GM12878 (cell line): ENCODE data around the gene SMIM21. TPM values are rescaled to one million over a fixed set of nuclear protein-coding genes. Genes with fewer than 3 reads are reported as not detected.

ENCODE experiments used
- ATAC-seq: fragments of 200-7000 bp; cut with Tn5 transposase; 3 replicates; pipeline ENCODE4 v1.9.1; 2020; ENCODE audit warnings: mild to moderate bottlenecking, moderate library complexity
- BruUV-seq: library from RNA; stranded (reverse); fragments of 400-500 nt; replicated peaks from 2 replicates; lab custom pipeline; 2021; lab: Mats Ljungman, UMichigan
- CTCF ChIA-PET: fragments of 300-600 bp; sonication (Branson Sonifier 250); formaldehyde crosslinking; extraction: SDS; loops from one replicate; lab custom pipeline; 2021; ENCODE audit warnings: inconsistent platforms; lab: Yijun Ruan, JAX
- POLR2A ChIA-PET: fragments of 350-600 bp; formaldehyde crosslinking; extraction: SDS; loops from one replicate; lab custom pipeline; 2021; ENCODE audit warnings: inconsistent platforms; lab: Charles Lee
- RAD21 ChIA-PET: fragments of 300-600 bp; sonication (Branson Sonifier 250); formaldehyde crosslinking; loops from one replicate; lab custom pipeline; 2023; ENCODE audit warnings: antibody characterized with exemption; ENCODE audit not compliant: unreplicated experiment; lab: Charles Lee
- SMC1A ChIA-PET: fragments of 300-600 bp; sonication (Branson Sonifier 250); formaldehyde crosslinking; loops from one replicate; lab custom pipeline; 2023; ENCODE audit not compliant: unreplicated experiment, uncharacterized antibody; lab: Charles Lee
- DNase-seq: peaks from one replicate; pipeline ENCODE4 v3.0.0-alpha.2; 2011; ENCODE audit warnings: low read depth, low spot score
- FAIRE-seq: peaks from 3 replicates; lab custom pipeline; 2011; peaks lifted over from hg19 to GRCh38; lab: Jason Lieb, UNC
- H2AFZ ChIP-seq: 2 replicates; pipeline ENCODE4 v1.6.0; 2011; ENCODE audit warnings: low read depth, low read length, control low read depth; ENCODE audit not compliant: control insufficient read depth
- H3K27ac ChIP-seq: 2 replicates; pipeline ENCODE4 v1.5.1; 2011; ENCODE audit warnings: control low read depth; ENCODE audit not compliant: control insufficient read depth, insufficient read depth
- H3K27me3 ChIP-seq, 2 experiments: replicated peaks in 1 of 2; 2 replicates each; pipeline versions ENCODE4 v1.6.0 to v1.6.1; 2011; ENCODE audit warnings: low read length in 1 of 2; ENCODE audit not compliant: control insufficient read depth in 2 of 2, insufficient read depth in 2 of 2
- H3K36me3 ChIP-seq, 2 experiments: 2 replicates each; pipeline ENCODE4 v1.5.1; 2011; ENCODE audit warnings: low read length in 1 of 2; ENCODE audit not compliant: control insufficient read depth in 2 of 2, insufficient read depth in 2 of 2
- H3K4me1 ChIP-seq: 2 replicates; pipeline ENCODE4 v1.6.1; 2011; ENCODE audit warnings: mild to moderate bottlenecking, low read length, moderate library complexity, mixed read lengths; ENCODE audit not compliant: control insufficient read depth, insufficient read depth
- H3K4me2 ChIP-seq: 2 replicates; pipeline ENCODE4 v1.6.0; 2011; ENCODE audit warnings: control low read depth; ENCODE audit not compliant: control insufficient read depth, insufficient read depth
- H3K4me3 ChIP-seq: fragments of 200-600 bp; sonication (generic); 2 replicates; pipeline ENCODE4 v1.5.1; 2016
- H3K79me2 ChIP-seq: 2 replicates; pipeline ENCODE4 v1.6.0; 2011; ENCODE audit warnings: low read length; ENCODE audit not compliant: control insufficient read depth, insufficient read depth
- H3K9ac ChIP-seq: 2 replicates; pipeline ENCODE4 v1.8.0; 2011; ENCODE audit warnings: low read length, control low read depth, mixed read lengths; ENCODE audit not compliant: control insufficient read depth, insufficient read depth
- H3K9me3 ChIP-seq: replicated peaks from 3 replicates; pipeline ENCODE4 v1.5.1; 2011; ENCODE audit warnings: mild to moderate bottlenecking, low read length; ENCODE audit not compliant: control insufficient read depth, insufficient read depth
- H4K20me1 ChIP-seq: 2 replicates; pipeline ENCODE4 v1.6.0; 2011; ENCODE audit not compliant: control insufficient read depth, insufficient read depth
- BMI1 ChIP-seq: fragments of 450-650 bp; IDR thresholded peaks from 2 replicates; pipeline ENCODE4 v1.6.1; 2016; ENCODE audit warnings: mild to moderate bottlenecking, moderate library complexity, borderline replicate concordance
- EZH2 ChIP-seq: IDR thresholded peaks from 2 replicates; pipeline ENCODE4 v1.6.1; 2012; ENCODE audit warnings: low read depth, mild to moderate bottlenecking, control low read depth, inconsistent platforms, low read length, borderline replicate concordance; ENCODE audit not compliant: control insufficient read depth
- HDAC6 ChIP-seq: fragments of 200-600 bp; sonication (generic); IDR thresholded peaks from one replicate; pipeline ENCODE4 v1.8.0; 2017; ENCODE audit warnings: antibody characterized with exemption; ENCODE audit not compliant: unreplicated experiment
- YBX1 ChIP-seq: fragments of 450-650 bp; IDR thresholded peaks from 2 replicates; pipeline ENCODE4 v1.6.1; 2016; ENCODE audit warnings: antibody characterized with exemption
- ZNF274 ChIP-seq: IDR thresholded peaks from one replicate; pipeline ENCODE4 v1.8.0; 2011; ENCODE audit not compliant: insufficient read length, insufficient read depth
- ZZZ3 ChIP-seq: IDR thresholded peaks from 2 replicates; pipeline ENCODE4 v1.6.1; 2011; ENCODE audit warnings: low read depth; ENCODE audit not compliant: control insufficient read depth, insufficient read length
- WGBS: methylation state at CpG from one replicate; pipeline ENCODE4 v1.1.6; 2016; ENCODE audit warnings: low lambda C conversion rate; ENCODE audit not compliant: insufficient replicate concordance, insufficient coverage; ENCODE audit errors: missing lambda C conversion rate; 5-methylcytosine and 5-hydroxymethylcytosine counted together
- in situ Hi-C: fragments of 300-500 bp; cut with MboI; formaldehyde crosslinking; loops from 9 replicates; pipeline ENCODE4 v1.14.3; 2018; ENCODE audit warnings: mixed read lengths
- intact Hi-C: fragments of 100-400 bp; cut with micrococcal nuclease; formaldehyde crosslinking; loops from one replicate; pipeline ENCODE4 v1.14.2; 2022; ENCODE audit not compliant: unreplicated experiment
- polyA plus RNA-seq, 11 experiments: library from polyadenylated mRNA; depleted of rRNA in 4 of 11; unstranded in 6 of 11; stranded (reverse) in 5 of 11; fragments of >200 nt; fragmentation: Nextera tagmentation in 4 of 11; fragmentation: Illumina TruSeq in 1 of 11; extraction: Ambion mirVana in 4 of 11; extraction: Trizol in 1 of 11; gene quantifications; 1 replicate in 1 of 11; 2 replicates in 10 of 11; pipeline versions ENCODE4 v1.2.1 to v1.2.3, GENCODE V29; 2011 to 2016; ENCODE audit warnings: inconsistent platforms in 2 of 11, missing spikeins in 2 of 11, low read depth in 1 of 11
- total RNA-seq, 4 experiments: library from RNA; depleted of rRNA in 3 of 4; stranded (reverse); fragments of >200 nt in 3 of 4; fragmentation: Illumina TruSeq in 1 of 4; extraction: Trizol in 1 of 4; gene quantifications; 2 replicates each; pipeline versions ENCODE4 v1.2.1 to v1.2.3, GENCODE V29; 2013 to 2021
- TF ChIP-seq, protein P1 (sequence below): IDR thresholded peaks from 2 replicates; pipeline ENCODE4 v1.6.1; 2012; ENCODE audit warnings: low read length, inconsistent platforms

SMIM21 gene
- total and polyA plus RNA-seq, 10 of the 15 experiments (the other 5 are each of a cell fraction or from before 2014, with no cell fraction given): not detected

DNA sequence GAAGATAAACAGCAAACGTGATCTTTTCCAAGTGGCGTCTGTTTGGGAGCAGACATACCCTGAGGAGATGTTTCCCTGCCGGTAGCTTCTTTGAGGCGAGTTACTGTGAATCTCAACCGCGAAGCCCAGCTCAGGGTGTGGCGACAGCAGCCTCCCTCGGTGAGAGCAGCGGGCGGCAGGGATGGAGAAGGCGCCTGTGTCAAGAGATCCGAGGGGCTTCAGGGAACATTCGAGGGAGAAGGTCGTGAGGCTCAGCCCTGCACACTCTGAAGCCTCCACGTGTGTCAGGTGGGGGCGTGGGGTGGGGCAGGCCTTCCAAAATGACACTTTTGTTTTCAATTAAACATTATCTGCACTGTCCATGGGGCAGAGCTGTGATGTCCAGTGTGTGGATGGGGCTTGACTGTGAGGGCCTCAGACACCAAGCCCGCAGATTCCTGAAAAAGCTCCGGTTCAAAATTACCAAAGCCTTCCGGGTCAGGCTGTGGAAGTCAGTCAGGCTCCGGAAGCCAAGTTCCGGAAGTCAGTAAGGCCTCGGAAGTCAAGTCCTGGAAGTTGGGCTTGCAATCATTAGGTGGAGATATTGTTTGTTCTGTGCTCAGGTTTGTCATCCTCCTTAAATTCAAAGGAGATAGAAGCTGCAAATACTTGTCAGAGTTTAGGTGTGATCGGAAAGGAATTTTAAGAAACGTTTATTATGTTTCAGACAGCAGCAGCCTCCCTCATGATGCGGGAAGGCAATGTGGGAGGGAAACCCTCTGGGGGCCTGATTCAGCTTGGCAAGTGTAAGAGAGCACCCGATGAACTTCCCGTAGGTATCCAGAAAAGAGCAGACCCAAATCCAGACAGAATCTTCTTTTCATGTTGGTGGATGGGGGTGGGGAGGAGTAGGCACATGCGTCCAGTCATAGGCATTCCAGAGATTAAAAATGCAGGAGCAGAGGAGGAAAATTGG, 20.7 kb downstream of the SMIM21 start:
- ATAC-seq: no peak
- no peaks in the 10 kb centered on the region for H3K4me1 ChIP-seq
- no peaks in the 10 kb centered on the region for H3K36me3 ChIP-seq
- no peak overlapping the region for H3K9ac ChIP-seq
- TF ChIP-seq YBX1: no peak
- no peak for TF ChIP-seq HDAC6
- TF ChIP-seq ZZZ3: no peak
- TF ChIP-seq, protein P1, sequence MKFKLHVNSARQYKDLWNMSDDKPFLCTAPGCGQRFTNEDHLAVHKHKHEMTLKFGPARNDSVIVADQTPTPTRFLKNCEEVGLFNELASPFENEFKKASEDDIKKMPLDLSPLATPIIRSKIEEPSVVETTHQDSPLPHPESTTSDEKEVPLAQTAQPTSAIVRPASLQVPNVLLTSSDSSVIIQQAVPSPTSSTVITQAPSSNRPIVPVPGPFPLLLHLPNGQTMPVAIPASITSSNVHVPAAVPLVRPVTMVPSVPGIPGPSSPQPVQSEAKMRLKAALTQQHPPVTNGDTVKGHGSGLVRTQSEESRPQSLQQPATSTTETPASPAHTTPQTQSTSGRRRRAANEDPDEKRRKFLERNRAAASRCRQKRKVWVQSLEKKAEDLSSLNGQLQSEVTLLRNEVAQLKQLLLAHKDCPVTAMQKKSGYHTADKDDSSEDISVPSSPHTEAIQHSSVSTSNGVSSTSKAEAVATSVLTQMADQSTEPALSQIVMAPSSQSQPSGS: no peak
- TF ChIP-seq ZNF274: no peak
- TF ChIP-seq BMI1: no peak
- no peak for TF ChIP-seq EZH2
- TF ChIP-seq, all 136 proteins: peak for 0
- Histone ChIP-seq H3K27me3 (no peaks in the 10 kb centered on the region; a peak in 1 of 4 replicates), H3K4me2 (no peak overlapping the region), H3K79me2 (no peaks in the 10 kb centered on the region), H3K27ac (no peak overlapping the region), H4K20me1 (no peaks in the 10 kb centered on the region), H3K4me3 (no peak overlapping the region), H2AFZ (no peak overlapping the region), H3K9me3 (no peaks in the 10 kb centered on the region; the same call in 2 of the 3 replicates)
- intact Hi-C loops: no loop called here
- ChIA-PET RAD21 (no interaction called here), SMC1A (no interaction called here), CTCF (no interaction called here), POLR2A (no interaction called here)
- 62% methylated on average over 28 of the region's 28 CpGs for WGBS
- BruUV-seq: no TSS peak
- DNase-seq (no peak), FAIRE-seq (no peak)
- in situ Hi-C loops: no loop called here
